ACHN (cell line): ENCODE results near the gene SAFB.
"Not testable (repeated sequence)": the region's sequence is repeated elsewhere in the genome, so short reads cannot be mapped to it uniquely, and the experiment has no call there.

Source experiments
- DNase-seq: peaks from one replicate; pipeline ENCODE4 v3.0.0-alpha.2; 2015
- in situ Hi-C: cut with HindIII; loops from 2 replicates; pipeline ENCODE4 v1.10.0; 2017; ENCODE audit warnings: low sequenced_read_pairs, low pct_ligation_motif_present, low pct_unique_long_range_greater_than_20kb

SAFB gene

GRCh38 chr19:5690955-5691821 is 68.3 kb downstream of the SAFB start:
- DNase-seq: peak; percentile 21
- in situ Hi-C loops: no loop called here

GRCh38 chr19:5691822-5692722 is 69.2 kb downstream of the SAFB start:
- in situ Hi-C loops: no loop called here
- DNase-seq: no peak

GRCh38 chr19:5692723-5693194 is 69.9 kb downstream of the SAFB start:
- in situ Hi-C loops: no loop called here
- no peak for DNase-seq

GRCh38 chr19:5693195-5694166 is 70.6 kb downstream of the SAFB start:
- no peak for DNase-seq
- in situ Hi-C loops: no loop called here

- no peak for DNase-seq
- in situ Hi-C loops: no loop called here
Observed at GRCh38 chr19:5694167-5694955, 71.5 kb downstream of the SAFB start.

- no peak for DNase-seq
- in situ Hi-C loops: no loop called here
Observed at GRCh38 chr19:5694956-5695648, 72.2 kb downstream of the SAFB start.

GRCh38 chr19:5695649-5696195 is 72.8 kb downstream of the SAFB start:
- in situ Hi-C loops: no loop called here
- DNase-seq: no peak

- in situ Hi-C loops: no loop called here
- DNase-seq: no peak
Observed at GRCh38 chr19:5696196-5697021, 73.5 kb downstream of the SAFB start.

GRCh38 chr19:5697022-5697889 is 74.4 kb downstream of the SAFB start:
- in situ Hi-C loops: no loop called here

GRCh38 chr19:5697890-5698634 is 75.2 kb downstream of the SAFB start:
- in situ Hi-C loops: no loop called here
- no peak for DNase-seq

More at GRCh38 chr19:5697022-5697889, 74.4 kb downstream of the SAFB start:
- DNase-seq: no peak

GRCh38 chr19:5698635-5699422 is 75.9 kb downstream of the SAFB start:
- in situ Hi-C loops: no loop called here
- DNase-seq: no peak

- in situ Hi-C loops: no loop called here
- DNase-seq: no peak
Observed at GRCh38 chr19:5700455-5701092, 77.7 kb downstream of the SAFB start.

GRCh38 chr19:5702053-5702410 is 79.1 kb downstream of the SAFB start:
- DNase-seq, in situ Hi-C loops: not testable (repeated sequence)
